Stimulated activated CD4-positive, alpha-beta T cell treated with anti-CD3 and anti-CD28 coated beads, Interleukin-1b, Interleukin-23, amount 100 ng/mL, for 24 hours (primary cell): ENCODE measurements around the gene ATP11C.
"Not testable (repeated sequence)": the region's sequence is repeated elsewhere in the genome, so short reads cannot be mapped to it uniquely, and the experiment has no call there.

Experiments used
- DNase-seq, 4 experiments: peaks; one replicate each; pipeline ENCODE4 v3.0.0-alpha.2; 2020; ENCODE audit warnings: low read depth in 4 of 4, low spot score in 1 of 4

ATP11C gene

DNA sequence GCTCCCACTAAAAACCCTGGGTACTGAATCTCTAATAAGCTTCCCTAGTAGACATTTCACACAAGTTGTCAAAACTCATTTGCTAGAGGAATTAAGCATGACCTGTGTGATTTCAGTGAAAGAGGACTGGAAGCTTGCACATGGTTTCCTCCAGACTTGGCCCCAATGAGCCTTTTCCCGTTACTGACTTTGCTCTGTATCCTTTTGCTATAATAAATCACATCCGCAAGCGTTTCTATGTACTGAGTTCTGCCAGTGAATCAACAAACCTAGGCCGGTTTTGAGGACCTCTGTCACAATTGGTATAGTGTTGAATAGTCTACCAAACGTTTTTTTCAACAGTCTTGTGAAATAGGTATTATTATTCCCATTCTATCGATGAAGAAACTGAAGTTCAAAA lies 8.2 kb downstream of the ATP11C start:
- no peak for DNase-seq

DNA sequence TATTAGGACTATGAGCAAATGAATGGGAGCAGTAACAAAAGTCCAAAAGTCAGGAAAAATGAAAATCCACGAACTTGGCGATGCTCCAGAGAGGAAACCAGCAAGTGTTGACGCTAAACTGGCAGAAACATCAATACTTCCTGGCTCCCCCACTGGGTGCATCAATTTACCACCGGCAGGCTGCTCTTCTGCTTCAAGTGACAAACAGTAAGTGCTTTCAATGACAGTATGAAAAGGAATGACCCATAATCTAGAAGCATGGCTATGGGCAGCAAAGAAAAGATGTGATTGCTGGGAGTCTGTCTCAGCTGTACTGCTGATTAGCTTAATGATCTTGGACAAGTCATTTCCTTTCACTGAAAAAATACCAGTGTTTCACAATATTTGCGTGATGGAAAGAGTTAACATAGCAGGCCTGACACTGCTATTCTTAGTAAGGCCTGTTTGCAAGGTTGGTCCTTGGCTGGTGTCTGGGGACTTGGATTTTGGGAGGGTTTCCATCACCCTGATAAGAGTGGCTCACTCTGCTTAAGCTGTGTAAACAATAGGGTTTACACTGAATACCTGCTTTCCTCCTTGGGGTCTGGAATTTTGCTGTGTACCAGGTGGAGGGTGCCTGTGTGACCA lies 8.7 kb downstream of the ATP11C start:
- no peak for DNase-seq

GRCh38 chrX:139921142-139921541 lies 11.7 kb downstream of the ATP11C start:
- DNase-seq = not testable (repeated sequence)

DNA sequence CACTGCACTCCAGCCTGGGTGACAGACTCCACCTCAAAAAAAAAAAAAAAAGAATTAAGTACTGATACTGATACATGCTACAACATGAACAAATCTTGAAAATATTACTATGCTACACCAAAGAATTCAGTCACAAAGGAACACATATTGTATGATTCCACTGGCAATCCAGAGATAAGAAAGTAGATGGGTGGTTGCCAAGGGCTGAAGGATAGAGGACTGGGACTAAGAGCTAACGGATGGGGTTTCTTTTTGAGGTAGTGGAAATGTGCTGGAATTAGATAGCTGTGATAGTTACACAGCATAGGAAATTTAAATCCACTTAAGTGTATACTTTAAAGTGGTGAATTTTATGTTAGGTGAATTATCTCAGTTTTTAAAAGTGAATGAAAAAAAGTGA lies 12.5 kb downstream of the ATP11C start:
- no peak for DNase-seq

- DNase-seq = no peak
These were observed 18.4 kb downstream of the ATP11C start for GRCh38 chrX:139914421-139914820.

DNA sequence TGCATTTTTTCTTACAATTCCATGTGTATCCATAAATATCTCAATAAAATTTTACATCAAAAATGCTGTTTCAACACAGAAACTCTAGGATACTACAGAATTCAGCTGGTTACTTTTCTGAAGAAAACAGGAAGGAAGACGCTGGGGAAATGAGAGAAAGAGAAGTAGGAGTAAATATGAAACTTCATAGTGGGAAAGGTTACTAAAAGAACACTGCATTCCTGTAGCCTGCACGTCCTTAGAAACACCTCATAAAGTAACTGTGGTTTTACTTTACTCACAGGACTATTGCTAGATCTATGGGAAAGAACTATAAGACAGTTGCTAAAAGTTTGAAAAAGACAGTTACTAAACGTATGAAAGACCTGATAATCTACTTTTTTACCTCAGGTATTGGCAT lies 23.1 kb downstream of the ATP11C start:
- DNase-seq = no peak

DNA sequence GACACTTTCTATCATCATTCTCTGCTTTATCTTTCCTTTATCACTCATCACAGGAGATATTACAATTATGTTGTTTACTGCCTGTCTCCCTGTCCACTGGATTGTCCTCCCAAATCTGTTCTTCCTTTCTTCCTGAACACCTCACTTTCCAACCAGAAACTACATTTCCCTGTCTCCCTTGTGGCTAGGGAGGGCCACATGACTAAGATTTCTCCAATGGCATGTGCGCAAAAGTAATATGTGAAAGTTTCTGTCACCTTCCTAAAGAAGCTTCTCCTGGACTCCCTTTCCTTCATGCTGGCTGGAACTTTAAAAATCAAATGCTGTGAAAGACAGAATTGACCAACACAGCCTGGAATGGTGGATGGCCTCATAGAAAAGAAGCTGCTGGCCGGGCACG lies 25.8 kb downstream of the ATP11C start:
- no peak for DNase-seq

DNA sequence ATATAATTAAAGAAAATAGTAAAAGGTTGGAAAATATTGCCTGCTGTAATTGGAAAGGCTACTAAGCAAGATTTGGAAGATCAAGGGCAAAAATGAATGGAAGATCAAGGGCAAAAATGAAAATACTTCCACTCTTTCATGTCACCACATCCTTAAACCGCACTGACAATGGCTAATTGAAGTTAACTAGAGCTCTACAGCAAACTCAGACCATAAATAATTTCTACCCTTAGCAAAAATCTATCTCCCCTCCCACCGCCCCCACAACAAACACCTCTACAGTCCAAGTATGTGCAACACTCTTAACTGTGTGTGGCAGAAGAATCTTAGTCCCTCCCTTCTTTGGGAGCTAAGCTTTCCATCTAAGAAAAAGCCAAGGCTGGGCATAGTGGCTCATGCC lies 27.1 kb downstream of the ATP11C start:
- no peak for DNase-seq

- no peak for DNase-seq
These were observed 27.8 kb downstream of the ATP11C start for GRCh38 chrX:139905051-139905450.

DNA sequence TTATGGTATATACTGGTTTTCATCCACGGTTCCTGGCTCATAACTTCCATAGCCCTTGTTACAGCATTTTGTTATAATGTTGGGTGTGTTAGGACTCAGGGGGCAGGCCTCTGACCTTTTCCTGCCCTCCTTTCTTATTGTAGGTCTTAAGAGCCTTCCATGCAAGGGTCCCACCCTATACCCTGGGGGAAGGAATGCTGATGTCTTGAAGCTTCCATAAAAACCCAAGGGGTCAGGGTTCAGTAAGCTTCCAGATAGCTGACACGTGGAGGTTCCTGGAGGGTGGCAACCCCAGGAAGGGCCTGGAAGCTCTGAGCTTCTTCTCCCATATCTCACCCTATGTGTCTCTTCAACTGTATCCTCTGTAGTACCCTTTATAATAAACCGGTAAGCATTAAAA lies 29.6 kb downstream of the ATP11C start:
- no peak for DNase-seq

DNA sequence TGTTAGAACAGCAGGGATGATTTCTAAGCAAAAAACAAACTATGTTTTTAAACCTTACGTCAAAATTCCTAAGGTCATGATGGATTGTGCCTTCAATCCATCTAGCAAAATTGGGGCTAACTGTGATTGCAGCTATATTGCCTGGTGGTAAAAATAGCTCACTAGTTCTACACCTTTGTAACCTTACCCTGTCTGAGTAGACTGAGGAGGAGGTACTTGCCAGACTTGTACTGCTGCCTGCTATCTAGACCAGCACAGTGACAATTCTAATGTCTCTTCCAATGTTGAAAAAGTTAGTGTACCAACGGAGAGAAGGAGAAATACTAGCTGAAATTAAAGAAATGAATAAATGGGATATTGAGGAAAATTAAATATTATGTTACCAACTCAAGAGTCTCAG lies 30.3 kb downstream of the ATP11C start:
- DNase-seq = no peak

DNA sequence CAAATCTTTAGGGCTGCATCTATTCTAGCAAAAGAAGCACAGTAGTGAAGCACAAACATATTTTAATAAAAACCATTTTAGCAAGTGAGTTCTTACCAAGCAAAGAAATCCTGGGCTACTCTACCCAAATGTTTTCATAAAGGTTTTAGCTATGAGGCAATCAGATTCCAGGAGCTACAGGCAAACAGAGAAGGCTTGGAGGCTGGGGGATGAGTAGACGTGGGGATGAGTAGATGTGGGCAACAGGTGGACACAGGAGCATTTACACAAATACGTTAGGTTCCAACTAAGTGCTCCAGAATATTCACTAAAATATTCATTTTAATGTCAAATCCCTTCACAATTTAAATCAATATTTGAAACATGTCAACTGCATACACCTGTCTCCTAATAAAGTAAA lies 34.5 kb downstream of the ATP11C start:
- DNase-seq = no peak

- no peak for DNase-seq
These were observed 40.3 kb downstream of the ATP11C start for GRCh38 chrX:139892512-139892911.

GRCh38 chrX:139890991-139891700 lies 41.7 kb downstream of the ATP11C start:
- no peak for DNase-seq

GRCh38 chrX:139889760-139890159 lies 43.1 kb downstream of the ATP11C start:
- no peak for DNase-seq

DNA sequence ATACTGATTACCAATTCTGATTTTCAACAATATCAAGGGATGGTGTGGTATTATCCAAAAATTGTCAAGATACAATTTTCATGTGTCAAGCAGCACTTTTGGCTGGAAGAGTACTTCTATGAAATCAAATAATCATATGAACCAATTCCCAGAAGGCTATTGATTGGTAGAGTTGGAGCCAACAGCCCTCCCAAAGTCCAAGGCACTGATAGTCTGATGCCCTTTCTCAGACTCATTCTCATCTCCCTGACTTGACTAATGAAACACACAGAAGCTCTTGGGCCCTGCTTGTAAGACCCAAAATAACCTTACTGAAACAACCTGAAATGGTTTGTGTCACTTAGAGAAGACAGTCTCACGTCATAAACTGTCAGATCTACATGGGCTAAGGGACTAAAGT lies 48.9 kb downstream of the ATP11C start:
- no peak for DNase-seq

GRCh38 chrX:139882299-139882698 lies 50.6 kb downstream of the ATP11C start:
- no peak for DNase-seq

DNA sequence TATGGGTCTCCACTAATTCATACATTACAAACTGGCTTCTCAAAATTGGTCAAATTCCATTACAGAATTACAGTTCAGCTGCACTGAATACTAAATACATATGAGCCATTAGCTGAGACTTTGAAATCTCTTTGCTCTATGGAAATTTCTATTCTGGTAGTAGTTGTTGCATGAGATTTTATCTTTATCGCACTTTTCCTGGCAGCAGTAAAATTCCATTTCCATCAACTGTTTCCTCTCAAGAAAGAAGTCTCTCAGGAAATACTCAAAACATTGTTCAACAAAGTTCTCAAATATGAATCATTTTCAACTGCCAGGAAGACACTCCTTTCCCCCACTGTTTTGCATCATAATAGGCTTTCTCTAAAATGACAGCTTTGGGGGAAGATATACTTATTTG lies 51.3 kb downstream of the ATP11C start:
- no peak for DNase-seq

- DNase-seq = no peak
These were observed 51.7 kb downstream of the ATP11C start for GRCh38 chrX:139881130-139881529.

GRCh38 chrX:139877710-139878414 lies 55.0 kb downstream of the ATP11C start:
- DNase-seq = no peak

DNA sequence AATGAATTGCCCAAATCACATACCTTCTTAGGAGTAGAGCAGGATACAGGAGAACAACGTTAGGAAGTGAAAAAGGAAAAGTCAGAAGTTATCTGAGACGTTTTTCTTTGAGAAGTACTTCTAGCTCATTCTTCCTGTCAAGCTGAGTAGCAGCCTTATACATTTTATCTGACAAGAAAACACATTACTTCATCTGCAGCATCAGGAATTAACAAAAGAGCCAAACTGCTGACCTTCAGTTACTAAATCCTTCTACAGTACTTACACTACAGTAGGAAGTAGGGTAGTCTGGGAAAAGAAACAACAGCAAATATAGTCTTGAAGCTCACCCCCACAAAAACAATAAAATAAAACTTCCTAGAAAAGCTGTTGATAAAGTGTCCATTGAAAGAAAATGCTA lies 57.0 kb downstream of the ATP11C start:
- no peak for DNase-seq

DNA sequence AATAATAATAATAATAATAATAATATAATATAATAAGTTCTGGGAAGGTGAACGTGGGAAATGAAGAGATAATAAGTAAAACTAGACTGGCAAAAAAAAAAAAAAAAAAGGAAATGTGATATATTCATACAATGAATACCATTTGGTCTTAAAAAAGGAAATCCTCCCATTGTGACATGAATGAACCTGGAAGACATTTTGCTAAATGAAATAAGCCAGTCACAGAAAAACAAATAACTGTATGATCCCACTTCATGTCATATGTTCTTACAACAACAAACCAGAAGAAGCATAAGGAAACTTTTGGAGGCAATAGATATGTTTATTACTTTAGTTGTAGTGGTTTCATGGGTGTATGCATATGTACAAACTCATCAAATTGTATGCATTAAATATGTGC lies 63.1 kb downstream of the ATP11C start:
- DNase-seq = no peak

DNA sequence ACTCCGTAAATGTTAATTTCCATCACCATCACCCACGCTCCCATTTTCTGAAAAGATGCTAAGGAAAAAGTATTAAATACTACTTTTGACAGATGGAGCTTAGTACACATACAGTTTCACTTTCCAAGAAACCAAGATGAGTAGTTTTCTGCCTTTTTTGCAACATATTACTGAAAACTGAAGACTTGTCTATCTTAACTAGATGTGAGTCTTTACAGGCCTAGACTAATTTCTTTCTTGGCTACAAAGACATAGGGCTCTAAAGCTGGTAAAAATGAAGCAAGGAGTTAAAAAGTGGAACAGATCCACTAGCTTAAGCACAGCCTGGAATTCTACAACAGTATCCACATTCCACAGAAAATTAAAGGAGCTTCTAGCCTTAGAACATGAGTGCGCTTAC lies 68.2 kb downstream of the ATP11C start:
- DNase-seq = no peak
